HT-29 (cell line): ENCODE data around the gene PAK5. TPM values are rescaled to one million over a fixed set of nuclear protein-coding genes. Genes with fewer than 3 reads are reported as not detected.
"Not testable (repeated sequence)": the region's sequence is repeated elsewhere in the genome, so short reads cannot be mapped to it uniquely, and the experiment has no call there.

Experiments used
- DNase-seq: peaks from one replicate; pipeline ENCODE4 v3.0.0-alpha.2; 2015; ENCODE audit warnings: low spot score
- total RNA-seq: library from RNA; depleted of rRNA; stranded (reverse); fragments of >200 nt; shearing (Covaris generic); gene quantifications from 2 replicates; pipeline ENCODE4 v1.2.3, GENCODE V29; 2014

Gene PAK5
- total RNA-seq, 1 experiment from 2014 or later, result not detected

DNA sequence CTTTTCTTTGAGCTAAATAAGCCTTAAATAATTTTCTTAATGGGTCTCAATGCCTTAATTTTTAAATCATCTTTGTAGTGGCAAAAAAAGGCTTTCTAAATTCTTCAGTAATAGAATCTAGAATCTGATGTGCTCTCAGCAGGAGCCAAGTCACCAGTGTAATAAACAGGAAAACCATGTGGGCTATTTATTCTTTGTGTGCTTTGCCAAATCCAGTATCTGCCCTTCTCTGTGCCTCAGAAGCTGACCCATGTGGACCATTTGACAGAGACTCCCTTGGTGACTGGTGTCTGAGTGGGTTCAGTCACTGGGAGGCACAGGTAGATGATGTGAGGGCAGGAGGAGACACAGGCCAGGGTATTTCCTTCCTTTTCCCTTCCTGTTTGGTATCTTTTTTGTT lies 152.9 kb downstream of the PAK5 start:
- DNase-seq, result no peak

DNA sequence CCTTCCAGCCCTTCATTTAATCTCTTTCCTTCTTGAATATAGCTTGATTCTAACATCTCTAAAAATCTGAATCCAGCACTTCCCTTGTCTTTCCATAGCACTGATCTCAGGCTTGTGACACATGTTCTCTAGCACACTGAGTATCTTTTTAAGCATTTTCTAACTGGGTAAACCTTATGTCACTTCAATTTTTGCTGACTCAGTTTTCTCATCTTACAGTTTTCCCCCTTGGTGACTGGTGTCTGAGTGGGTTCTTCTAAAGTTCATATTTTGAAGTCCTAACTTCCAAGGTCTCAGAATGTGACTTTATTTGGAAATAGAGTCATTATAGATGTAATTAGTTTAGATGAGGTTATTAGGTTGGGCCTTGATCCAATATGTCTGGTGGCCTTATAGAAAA lies 153.9 kb downstream of the PAK5 start:
- DNase-seq, result no peak

DNA sequence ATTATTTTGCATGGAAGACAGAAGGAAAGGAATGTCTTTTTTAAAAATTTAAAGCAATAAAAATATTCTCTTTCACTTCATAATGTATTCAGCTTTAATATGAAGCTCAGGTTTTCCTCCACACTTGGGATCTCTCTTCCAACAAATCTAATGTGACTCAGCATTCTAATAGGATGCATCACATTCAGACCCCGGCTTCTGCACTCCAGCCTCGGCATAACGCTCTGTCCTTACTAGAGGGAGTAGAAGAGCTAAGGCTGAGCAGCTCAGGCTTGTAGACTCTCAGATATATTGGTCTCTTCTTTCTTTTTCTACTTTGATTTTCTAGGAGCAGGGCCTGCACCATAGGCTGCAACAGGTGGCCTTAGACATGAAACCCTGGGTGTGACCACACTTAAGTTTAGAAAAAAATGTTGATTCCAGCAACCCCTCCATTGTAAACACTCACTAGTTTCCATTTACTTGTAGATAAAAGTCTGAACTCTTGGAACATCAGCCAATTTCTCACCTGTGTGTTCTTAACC lies 161.7 kb downstream of the PAK5 start:
- DNase-seq, result no peak

DNA sequence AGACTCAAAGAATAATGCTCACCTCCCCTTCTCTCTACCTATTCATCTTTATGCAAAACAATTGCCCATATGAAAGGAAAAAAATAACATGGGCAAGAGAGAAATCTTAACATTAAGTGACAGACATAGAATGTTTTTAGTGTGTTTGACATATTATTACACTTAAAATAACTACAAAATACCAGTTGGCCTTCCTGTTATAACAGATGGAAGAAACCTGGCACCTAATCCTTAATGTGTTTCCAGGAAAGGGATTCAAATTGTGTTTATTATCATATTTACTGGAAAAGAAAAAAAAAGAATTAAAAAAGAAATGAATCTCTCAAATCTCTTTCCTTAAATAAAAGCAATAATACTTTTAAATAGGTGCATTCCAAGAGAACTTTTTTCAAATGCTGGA lies 165.9 kb downstream of the PAK5 start:
- DNase-seq, result no peak

DNA sequence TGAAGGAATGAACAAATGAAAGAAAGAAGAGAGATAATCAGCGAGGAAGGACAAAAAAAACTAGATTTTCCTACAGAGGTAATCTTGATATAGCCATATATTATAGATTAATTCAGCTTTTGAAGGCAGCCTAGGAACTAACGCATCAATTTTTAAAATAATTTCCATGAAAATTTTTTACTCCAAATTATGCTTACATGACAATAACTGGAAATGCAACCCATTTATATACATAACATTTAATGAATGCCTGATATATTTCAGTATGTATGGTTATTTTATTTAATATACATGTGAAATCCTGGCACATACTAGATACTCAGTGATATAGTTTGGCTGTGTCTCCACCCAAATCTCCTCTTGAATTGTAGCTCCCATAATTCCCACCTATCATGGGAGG lies 166.8 kb downstream of the PAK5 start:
- no peak for DNase-seq

DNA sequence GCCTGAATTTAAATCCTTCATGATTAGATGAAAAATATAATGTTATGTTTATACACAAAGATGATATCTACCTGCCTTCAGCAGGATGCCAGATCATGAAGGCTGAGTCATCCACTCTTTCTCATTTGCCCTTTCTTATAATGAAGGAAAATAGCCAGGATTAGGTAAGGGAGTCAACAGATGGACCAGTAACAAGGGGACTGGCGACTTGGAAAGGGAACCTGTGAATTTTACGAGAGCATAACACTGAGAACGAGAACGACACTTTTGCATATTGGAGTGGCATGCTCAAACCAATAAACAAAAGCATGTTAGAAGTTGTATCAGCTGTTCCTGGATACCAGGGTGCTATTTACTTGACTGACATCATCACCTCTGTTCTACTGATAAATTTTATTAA lies 170.5 kb downstream of the PAK5 start:
- DNase-seq, result no peak

DNA sequence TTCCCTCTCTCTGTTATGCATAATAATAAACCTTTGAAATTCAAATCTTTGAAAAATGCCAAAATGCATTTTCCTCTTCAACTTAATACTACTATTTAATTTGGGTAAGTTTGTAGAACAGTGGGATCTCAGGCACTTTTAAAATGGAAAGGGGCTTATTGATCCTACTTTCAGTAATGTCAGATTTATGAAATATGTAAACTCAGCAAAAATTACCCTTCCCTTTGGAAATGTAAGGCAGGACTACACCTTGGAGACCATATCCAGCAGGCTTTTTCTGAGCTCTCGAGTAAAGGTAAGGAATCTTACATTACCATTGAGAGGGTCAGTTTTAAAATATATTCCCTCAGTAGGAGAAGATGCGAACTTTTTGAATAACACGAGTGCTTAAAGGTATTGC lies 175.5 kb downstream of the PAK5 start:
- no peak for DNase-seq

DNA sequence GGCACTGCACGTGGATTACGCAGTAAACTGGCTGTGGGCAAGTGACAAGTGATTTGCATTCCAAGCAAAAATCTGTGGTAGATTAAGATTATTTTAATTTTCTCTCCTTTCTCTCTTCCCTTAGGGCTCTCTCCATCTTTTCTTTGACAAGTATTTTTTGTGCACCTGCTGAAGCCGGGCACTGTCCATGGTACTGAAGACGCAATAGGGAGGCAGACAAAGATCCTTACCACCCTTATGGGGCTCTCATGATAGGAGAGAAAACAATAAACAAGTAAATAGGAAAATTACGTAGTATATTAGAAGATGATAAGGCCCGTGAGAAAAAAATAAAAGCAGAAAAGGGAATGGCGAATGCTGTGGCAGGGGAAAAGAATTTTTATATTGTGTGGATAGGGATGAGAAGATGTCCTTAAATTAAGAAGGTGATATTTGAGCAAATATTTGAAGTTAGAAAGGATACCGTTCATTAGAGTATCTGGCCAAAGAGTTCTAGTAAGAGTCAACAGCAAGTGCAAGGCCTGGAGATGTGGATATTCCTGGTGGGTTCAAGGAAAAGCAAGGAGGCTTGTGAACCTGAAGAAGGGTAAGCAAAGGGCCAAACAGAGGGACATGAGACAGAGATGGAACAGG lies 178.5 kb downstream of the PAK5 start:
- peak; percentile 36 for DNase-seq

DNA sequence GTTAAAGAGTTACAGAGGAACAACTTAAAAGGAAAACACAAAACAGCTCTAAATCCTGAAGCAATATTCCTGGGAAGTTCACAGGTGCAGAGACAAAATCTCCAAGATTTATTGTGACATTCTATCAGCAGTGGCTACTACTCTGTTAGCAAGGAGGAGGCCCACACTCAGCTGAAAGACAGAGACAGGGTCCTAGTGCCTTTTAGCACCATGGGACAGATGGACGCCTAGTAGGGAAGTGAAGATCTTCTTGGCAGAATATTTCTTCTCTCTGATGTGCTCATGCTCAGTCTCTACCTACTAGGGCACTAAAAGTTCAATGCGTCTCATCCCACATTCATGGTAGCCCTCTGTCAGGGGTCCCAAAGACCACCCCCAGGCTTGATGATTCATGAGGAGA lies 191.1 kb downstream of the PAK5 start:
- no peak for DNase-seq

DNA sequence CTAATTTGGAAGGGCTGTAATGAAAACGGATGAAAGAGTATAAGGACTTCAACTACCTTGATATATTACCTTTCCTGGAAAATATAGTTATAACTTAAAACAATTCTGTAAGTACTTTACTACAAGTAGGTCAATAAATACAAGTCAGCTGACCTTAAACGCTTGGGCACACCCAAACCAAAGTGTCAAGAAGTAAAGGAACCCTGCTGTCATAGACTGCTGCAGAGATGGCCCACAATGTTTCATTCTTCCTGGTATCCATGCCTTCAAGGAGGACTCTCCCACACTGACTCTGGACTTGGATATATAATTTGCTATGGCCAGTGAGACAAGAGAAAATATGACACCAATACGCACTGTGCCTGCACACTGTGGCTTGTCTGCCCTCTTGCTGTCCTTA lies 192.5 kb downstream of the PAK5 start:
- no peak for DNase-seq

DNA sequence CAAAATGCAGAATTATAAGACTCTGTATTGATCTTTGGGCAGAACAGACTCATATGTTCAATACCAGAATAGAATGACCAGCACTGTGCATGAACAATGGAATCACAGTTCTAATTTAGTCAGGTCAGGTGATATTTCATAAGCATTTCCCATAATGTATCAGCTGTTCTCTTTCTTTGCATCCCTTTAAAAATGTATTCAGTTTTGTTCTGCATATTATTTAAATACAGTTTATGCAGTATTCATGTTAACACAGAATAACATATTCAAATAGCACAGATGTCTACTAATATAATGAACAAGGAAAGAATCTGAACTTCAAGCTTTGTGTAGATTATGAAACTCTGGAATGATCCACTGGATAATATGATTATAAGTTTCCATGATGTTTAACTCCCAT lies 196.0 kb downstream of the PAK5 start:
- no peak for DNase-seq

DNA sequence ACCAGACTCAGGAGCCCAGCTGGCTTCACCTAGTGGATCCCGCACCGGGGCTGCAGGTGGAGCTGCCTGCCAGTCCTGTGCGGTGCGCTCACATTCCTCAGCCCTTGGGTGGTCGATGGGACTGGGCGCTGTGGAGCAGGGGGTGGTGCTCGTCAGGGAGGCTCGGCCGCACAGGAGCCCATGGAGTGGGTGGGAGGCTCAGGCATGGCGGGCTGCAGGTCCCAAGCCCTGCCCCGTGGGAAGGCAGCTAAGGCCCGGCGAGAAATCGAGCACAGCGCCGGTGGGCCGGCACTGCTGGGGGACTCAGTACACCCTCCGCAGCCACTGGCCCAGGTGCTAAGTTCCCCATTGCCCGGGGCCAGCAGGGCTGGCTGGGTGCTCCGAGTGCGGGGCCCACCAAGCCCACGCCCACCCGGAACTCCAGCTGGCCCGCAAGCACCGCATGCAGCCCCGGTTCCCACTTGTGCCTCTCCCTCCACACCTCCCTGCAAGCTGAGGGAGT lies 197.3 kb downstream of the PAK5 start:
- DNase-seq, result not testable (repeated sequence)

DNA sequence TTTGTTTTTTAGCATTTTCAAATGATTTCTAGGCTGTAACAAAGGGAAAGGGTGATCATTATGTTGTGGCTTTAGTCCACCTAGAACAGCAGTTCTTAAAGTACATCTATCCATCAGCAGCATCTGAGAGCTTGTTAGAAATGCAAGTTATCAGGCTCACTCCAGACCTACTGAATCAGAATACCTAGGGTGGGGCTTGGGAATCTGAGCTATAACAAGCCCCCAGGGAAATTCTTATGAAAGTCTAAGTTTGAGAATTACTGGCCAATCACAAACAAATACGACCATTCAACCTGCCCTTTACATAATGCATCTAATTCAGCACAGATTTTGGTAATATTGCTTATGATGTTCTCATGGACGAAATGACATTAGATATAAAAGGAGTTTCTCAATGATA lies 201.0 kb downstream of the PAK5 start:
- no peak for DNase-seq

DNA sequence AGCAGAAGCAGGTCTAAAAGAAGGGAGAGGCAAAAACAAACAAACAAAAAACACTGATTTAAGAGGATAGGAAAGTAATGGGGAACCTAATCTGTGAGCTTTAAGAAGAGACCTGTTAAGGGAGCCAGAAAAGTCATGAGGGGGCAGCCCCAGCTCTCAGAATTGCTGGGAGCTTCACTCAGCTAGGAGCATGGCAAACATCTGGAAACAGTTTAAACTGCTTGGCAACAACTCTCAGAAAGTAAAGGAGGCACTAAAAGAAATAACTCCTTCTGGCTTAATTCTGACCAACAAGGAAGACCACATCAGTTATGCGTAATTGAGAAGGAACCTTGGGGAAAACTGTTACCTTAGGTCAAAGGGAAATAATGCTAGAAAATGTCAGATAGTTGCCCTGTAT lies 203.1 kb downstream of the PAK5 start:
- DNase-seq, result no peak

DNA sequence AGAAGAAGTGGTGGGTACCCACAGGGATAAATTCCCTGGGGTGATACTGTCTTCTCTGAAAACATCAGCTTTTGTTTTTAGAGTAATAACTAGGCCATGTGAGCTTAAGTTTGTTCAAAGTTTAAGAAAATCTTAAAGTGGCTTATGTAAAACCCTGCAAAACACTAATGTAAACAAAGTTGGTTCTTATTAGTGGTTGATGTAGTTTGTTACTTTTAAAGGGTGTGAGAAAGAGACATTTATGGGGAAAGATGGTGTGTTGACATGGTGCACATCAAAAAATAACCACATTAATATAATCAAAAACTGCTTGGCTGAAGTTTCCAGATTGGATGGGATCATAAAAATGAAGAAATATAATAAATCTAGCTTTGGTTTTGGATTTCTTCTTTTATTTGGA lies 204.5 kb downstream of the PAK5 start:
- DNase-seq, result no peak

DNA sequence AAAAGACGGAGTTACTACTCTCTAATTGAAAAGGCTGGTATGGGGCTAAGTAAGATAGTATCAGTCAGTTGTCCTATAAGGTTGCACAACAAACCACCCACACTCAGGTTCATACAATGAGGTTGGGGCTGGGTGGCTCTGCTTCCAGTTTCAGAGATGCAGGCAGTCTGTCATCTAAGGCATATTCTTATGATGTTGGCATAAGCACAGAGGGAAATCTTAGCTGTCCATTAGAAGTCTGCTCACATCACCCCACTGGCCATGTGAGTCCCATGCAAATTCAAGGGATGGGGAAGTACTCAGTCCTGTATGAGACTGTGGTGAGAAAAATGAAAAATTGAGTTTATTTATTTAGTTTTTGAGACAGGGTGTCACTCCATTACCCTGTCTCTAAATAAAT lies 205.9 kb downstream of the PAK5 start:
- no peak for DNase-seq

DNA sequence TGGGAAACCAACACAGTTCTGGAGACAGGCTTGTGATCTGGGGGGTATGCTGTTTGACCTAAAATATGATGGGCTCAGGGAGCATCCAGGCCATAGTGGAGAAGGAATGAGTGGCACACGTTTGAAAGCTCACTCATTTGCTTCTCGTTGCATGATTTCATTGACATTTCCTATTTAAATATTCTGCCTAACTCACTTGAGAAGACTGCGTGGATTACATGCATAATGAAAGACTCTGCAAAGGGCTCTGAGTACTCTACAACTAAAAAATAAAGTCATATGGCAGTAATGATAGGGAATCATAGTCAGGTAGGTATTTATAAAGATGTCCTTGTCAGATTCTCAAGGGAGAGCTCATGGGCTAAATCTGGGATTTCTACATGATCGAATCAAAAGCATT lies 206.6 kb downstream of the PAK5 start:
- no peak for DNase-seq

DNA sequence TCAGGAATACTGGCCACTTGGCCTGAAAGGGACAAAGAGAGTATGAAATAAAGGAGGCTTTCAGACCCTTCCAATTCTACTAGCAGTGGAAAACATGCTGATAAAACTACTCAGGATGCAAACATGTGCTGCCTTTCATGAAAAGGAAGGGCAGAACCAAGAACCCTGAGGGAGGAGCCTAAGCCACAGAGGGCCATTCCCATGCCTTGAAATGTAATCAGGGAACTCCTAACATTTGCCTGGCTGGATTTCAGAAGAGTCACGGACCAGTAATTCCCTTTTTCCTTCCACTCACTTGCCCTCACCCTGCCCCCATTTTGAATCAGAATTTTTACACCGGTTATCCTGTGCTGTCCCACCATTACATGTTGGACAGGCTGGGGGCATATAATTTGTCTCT lies 208.3 kb downstream of the PAK5 start:
- no peak for DNase-seq

DNA sequence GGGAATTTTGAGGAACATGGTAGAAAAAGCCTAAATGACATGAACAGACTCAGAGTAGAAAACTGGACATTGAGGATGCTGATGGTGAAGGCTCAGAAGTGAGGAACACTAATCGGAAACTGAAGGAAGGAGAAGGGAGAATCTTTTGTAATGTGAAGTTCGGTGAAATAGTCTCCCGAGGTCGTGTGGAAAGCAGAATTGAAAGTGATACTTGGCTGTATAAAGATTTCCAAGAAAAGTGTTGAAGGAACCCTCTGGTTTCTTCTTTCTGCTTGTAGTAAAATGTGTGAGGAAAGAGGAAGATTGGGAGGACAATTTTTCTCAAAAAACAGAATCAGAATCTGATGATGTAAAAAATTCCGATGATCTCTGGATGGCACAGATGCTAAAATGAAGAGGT lies 209.0 kb downstream of the PAK5 start:
- DNase-seq, result no peak

DNA sequence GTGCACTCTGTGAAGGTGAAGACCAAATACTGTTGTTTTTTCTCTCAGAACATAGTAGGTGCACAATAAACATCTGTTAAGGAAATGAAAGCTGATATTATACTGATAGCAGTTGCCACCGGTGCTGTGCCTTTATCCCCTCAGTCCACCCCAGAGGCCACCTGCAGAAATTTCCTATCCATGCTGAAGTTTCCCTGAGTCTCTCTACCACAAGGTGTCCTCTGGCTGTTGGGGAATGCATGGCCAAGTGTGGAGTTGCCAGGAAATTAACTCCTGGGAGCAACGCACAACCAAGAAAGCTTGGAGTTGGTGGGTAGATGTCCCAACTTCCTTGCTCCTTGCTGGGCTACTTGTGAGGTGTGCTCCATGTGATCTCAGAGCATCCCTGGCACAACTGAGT lies 210.3 kb downstream of the PAK5 start:
- no peak for DNase-seq

DNA sequence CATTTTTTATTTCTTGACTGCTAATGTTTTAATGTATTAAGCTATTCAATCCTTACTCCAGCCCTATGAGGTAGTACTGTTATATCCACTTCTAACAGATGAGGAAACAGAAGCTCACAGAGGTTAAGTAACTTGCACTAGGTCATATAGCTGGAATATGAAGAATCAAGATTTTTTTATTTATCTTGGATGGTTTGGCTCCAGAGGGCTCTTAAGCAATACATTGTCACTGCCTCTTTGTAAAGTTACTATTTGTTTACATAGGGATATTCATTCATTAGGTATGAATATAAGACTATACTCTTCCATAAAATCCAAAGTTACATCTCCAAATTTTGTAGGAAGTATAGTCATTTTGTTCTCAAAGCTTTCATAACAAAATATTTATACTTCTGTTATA lies 210.7 kb downstream of the PAK5 start:
- DNase-seq, result no peak

DNA sequence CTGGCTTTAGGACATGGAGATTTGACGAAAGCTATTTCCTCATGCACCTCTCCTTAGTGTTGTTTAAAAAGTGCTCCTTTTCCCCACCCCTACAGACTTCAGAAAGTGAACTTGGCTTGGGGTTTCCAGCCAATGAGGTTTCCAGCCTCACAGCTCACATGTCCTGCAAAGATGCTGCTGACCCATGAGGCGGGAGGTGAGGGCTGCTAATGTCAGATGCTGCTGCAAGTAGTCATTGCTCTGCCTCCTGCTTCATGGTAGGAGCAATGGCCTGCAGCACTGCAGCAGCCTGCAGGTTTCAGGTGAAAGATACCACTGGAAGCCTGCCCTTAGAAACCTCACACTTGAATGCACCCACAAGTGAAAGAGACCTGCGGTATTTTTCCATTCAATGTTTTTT lies 211.7 kb downstream of the PAK5 start:
- no peak for DNase-seq

DNA sequence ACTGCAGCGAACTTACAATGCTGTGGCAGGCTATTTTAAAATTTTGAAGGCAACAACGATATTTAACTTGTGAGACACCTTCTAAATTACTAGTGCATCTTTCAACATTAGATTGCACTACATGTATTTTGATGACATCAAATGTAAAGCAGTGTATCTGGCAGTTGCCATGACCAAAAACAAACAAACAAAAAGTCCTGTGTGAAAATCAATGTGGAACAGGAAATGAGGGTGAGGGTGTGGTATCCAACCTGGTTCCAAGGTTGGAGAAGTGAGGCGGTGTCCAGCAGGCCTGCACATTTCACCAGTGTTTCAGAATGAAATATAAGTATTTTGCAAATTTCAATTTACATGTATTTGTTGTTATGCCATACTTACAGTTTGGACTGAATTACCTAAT lies 212.5 kb downstream of the PAK5 start:
- DNase-seq, result peak; percentile 60

DNA sequence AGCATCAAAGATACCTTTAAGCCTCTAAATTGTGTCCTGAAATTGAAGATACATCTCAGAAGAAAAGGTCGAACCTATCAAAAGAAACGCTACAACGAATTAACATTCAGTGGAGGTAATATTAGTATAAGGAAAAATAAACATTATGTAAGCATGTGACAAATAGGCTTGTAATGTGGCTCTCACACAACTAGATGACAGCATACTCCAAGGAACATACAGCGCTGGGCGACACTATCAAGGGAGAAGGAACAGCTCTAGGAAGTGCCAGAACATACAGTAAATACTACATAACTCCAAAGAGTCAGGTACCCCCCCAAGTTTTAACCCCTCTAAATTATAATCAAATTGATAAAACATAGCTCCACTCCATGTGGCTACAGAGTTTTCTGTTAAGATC lies 220.9 kb downstream of the PAK5 start:
- DNase-seq, result peak; percentile 70
